GM19438 (cell line): Measurements from ENCODE around the gene USP16.
"Not testable (repeated sequence)": the region's sequence is repeated elsewhere in the genome, so short reads cannot be mapped to it uniquely, and the experiment has no call there.

Experiments
- ATAC-seq: cut with Tn5 transposase; IDR thresholded peaks from one replicate; pipeline ENCODE4 v1.9.1; 2021; ENCODE audit warnings: low read depth; ENCODE audit not compliant: unreplicated experiment

Gene USP16

DNA sequence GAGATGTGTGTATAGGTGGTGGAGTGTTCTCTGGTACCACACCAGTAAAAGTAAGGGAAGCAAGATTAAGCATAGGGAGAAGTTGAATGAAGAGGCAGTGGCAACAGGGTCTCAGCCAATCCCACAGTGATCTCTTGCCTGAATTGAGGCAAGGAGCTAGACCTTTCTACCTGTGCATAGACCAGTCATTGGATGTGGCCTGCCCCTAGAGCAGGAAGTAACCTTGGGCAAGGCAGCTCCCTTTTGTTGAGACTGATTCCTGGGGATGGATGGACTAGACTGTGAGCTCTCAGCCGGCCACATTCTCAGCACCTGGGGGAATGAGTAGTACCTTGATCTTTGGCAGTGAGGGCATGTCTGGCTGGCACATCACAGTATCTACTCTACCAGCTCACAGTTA is 6.4 kb downstream of the USP16 start:
- ATAC-seq, result no peak

- ATAC-seq, result no peak
These were observed 8.8 kb downstream of the USP16 start for GRCh38 chr21:29033301-29033700.

- ATAC-seq, result no peak
These were observed 9.4 kb downstream of the USP16 start for GRCh38 chr21:29033871-29034270.

- no peak for ATAC-seq
These were observed 10.2 kb downstream of the USP16 start for GRCh38 chr21:29034678-29035077.

DNA sequence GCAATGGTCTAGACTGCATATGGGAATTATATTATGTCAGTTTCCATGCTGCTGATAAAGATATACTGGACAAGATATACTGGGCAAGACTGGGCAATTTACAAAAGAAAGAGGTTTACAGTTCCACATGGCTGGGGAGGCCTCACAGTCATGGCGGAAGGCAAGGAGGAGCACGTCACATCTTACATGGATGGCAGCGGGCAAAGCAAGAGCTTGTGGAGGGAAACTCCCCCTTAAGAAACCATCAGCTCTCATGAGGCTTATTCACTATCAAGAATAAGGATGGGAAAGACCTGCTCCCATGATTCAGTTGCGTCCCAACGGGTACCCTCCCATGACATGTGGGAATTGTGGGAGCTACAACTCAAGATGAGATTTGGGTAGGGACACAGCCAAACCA is 27.8 kb downstream of the USP16 start:
- ATAC-seq, result no peak

DNA sequence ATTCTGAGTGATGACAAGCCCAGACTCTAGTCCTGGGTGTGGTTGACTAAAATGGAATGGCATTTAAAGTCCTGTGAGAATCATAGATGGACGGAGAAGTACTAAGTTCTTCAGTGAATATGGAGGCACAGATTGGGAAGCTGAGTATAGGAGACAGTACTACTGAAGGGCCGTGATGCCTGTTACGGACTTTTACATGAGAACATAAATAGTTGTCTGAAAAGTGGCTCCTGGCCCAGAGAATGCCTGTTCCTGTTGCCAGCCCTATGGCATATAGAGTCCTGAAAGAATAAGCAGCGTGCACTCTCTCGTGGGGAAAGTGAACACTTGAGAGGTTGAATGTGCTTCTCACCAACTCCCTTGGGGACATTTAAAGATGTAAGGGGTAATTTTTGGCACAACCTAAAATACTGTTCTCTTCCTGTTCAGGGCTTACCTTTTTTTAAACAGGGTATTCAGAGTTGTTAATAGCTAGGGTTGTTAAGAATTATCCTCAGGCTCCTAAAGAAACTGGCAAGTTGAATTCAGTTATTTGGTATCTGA is 28.6 kb downstream of the USP16 start:
- ATAC-seq, result no peak

- no peak for ATAC-seq
These were observed 29.2 kb downstream of the USP16 start for GRCh38 chr21:29053656-29054055.

DNA sequence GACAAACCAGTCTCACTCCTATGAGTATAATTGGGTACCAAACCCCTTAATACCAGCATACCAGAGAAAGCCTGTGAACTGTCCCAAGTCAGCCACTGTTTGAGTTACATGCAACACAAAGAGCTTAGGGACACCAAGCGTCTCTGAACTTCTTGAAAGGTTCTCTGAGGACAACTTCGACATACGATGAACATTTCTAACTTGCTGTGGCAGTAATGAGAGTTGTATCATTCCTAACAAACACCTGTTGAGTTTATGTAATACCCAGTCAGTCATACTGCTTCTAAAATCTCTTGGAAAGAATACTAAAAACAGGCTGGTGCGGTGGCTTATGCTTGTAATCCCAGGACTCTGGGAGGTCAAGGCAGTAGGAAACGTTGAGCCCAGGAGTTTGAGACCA is 30.6 kb downstream of the USP16 start:
- no peak for ATAC-seq

DNA sequence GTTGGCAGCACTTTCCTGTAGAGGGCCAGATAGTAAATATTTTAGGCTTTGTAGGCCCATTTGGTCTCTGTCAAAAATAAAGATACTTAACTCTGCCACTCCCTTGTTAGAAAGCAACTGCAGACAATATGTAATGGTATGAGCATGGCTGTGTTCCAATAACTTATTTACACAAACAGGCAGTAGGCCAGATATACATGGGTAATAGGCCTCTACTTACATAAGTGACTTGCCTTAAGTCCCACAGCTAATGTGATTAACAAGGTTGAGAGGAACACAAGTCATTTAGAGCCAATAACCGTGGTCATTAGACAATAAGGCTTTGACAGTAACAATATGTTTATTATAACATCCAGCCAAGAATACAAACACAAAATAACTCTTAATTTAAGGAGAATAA is 31.5 kb downstream of the USP16 start:
- ATAC-seq, result no peak

DNA sequence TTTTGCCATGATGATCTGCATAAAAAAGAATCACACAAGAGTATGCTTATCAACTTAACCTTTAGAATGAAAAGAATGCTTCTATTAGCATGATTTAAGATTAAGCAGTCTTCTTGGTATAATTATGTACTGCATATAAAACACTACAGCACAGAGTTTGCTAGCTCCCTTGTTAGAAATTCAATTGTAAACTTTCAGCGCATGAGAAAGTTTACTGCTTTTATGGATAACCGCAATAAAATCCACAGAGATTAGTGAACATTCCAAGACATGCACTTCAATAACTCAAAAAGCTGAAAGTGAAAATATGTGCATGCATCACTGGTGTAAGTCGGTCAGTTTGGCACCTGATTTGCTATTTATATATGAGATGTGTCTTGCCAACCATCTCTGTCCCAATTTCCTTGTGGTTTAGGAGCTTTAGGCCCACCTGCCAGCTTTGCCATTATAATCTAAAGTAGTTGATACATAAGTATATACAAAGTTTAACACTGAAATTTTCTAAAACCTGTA is 32.1 kb downstream of the USP16 start:
- no peak for ATAC-seq

GRCh38 chr21:29064850-29065481 is 40.5 kb downstream of the USP16 start:
- ATAC-seq, result peak; percentile 92

DNA sequence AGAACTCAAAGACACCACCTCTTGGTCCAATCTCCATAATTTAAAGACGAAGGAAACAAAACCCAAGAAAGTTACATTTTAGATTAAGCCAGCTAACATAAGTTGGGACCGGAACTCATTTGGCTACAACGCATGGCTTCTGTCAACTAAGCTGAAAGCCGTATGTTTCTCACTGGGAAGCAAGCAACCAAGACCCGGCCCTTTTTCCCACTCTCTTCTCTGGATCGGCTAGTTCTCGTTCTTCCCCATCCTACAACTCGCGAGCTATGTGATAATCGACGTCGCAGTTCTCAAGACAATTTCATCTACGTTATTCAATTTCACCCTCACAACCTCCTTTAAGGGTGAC is 48.4 kb downstream of the USP16 start:
- peak; percentile 7 for ATAC-seq

GRCh38 chr21:29073222-29074006 is 48.9 kb downstream of the USP16 start, which contains the start of gene CCT8:
CCT8 (minus strand) TSS chr21:29073648; CDS start chr21:29073590, 58 bp downstream.
- peak; percentile 75 for ATAC-seq

DNA sequence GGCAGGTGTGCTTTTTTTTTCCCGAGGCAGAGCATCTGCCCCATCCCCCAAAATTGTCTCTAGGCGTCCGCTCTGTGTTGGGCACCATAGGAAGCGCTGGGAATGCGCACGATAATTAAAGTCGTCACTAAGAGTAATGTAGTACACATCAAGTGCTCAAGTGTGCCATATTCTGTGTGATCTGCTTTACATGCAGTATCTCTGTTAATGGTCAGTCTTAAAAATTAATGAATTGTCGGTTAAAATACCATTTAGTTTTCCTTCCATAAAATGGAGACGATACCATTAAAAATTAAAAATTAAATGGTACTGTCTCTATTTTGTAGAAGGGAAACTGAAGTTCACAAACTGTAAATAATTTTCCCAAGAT is 49.5 kb downstream of the USP16 start:
- ATAC-seq, result peak; percentile 14

DNA sequence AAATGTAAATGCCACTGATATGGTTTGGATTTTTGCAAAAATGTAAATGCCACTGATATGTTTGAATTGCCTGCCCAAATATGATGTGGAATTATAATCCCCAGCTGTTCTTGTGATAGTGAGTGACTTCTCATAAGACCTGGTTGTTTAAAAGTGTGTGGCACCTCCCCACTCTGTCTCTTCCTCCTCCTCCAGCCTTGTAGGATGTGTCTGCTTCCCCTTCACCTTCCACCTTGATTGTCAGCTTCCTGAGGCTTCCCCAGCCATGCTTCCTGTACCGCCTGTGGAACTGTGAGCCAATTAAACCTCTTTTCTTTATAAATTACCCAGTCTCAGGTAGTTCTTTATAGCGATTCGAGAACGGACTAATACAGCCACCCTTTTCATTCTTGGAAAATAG is 50.3 kb downstream of the USP16 start:
- ATAC-seq, result no peak

DNA sequence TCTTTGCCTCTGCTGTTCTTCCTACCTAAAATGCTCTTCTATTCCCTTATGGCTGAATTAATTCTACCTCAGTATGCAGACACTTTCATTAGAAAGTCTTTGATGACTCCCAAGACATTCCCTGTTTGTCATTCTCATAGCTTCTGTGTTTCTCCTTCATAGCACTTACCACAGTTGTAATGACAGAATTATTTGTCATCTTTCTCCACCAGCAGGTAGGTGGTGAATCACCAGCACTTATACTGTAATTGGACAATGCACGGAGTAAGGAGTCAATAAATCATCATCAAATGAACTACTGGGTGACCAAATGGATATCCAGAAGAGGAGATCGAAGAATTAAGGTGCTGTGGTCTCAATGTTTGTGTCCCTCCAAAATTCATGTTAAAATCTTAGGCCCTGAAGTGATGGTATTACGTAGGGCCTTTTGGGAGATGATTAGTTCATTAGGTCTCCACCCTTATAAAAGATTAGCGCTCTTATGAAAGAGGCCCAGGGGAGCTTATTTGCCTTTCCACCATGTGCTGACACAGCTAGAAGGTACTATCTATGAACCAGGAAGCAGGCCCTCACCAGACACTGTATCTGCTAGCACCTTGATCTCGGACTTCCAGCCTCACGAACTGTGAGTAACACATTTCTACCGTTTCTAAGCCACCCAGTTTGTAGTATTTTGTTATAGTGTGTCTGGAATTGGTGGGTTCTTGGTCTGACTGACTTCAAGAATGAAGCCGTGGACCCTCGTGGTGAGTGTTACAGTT is 51.4 kb downstream of the USP16 start:
- ATAC-seq, result no peak

GRCh38 chr21:29076731-29077640 is 52.5 kb downstream of the USP16 start:
- not testable (repeated sequence) for ATAC-seq

- no peak for ATAC-seq
These were observed 53.2 kb downstream of the USP16 start for GRCh38 chr21:29077651-29078090.

DNA sequence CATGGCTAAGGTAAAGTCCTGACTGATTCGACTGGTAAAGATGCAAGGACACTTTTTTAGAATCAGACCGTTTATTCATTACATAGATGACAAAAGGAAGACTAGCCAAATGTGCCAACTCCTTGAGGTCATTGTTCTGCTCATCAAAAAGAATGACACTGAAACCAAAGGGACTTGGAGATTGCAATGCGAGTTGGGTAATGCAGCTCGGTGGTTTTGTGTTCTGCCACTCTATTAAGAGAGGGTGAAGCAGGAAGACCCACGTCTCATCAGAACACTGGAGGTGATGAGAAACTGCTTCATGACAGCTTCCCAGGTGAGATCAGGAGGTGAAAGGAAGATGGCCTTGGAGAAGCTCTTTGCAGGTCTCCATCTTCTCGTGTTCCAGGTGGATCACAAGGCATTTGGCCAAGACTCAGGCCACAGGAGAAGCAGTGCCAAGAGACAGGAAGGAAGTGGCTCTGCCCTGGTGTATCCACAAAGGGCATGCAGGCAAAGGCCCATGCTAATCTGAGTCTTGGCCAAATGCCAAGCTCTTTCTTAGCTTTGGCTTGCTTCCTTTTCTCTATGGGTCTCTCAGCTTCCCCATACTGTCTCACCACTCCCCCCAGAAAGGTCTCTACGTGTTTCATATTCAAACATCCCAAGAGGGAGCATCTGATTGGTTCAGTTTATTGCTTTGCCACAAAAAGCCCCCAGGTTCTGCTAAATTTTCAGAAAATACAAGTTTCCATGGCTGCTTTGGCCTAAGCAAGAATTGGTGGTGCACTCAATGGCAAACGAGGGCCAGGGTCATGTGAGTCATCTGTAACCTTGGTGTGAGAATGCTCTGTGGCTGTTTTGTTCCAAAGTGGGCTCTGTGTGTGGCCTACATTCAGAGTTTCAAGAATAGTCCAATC is 54.6 kb downstream of the USP16 start:
- ATAC-seq, result peak; percentile 50
